NOMO-1 treated with dmso at 0.1 percent for 144 hours (cell line): ENCODE measurements around the gene ALG14.

Experiments
- DNase-seq: peaks from one replicate; lab custom pipeline; 2025; ENCODE audit not compliant: unreplicated experiment; lab: John Stamatoyannopoulos, UW

Gene ALG14

DNA sequence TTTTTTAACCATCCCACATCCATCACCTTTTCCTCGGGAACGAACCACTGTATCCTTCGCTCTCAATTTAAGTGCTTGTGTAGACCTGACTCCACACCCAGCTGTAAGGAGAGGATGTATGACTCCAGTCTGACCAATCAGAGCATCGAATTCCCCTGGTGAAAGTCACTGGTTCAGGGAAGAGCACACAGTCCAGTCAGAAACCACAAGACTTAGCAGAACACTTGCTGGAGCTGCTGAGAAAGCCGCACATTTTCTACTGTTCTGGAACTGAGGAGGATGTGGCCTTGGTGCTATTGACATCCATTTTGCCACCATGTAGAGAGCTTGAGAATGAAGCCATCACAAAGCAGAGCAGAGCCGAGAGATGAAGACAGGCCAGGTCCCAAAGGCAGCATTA lies 86.0 kb downstream of the ALG14 start:
- DNase-seq, result no peak

DNA sequence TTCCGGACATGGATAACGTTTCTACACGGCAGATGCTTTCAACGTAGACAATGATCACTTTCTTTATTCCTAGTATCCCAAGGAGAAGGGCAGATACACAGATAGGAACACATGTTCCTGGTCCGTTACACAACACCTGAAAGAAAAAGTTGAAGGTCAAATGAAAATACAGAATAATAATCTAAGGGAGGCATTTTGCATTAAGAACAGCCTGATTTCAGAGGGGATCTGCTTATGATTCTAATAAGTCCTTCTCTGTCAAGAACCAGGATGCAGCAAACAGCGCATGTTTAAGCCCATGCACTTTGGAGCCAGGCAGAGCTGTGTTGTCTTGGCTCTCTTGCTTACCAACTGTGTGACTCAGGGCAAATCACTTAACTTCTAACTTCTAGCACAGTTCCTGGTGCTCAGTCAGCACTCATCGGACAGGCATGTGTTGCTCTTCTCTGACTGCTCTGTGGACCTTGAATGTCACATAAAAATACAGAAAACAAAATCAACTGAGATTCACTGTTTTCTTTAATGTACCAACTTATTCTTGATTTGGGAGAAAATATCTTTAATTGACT lies 89.5 kb downstream of the ALG14 start:
- DNase-seq, result no peak

DNA sequence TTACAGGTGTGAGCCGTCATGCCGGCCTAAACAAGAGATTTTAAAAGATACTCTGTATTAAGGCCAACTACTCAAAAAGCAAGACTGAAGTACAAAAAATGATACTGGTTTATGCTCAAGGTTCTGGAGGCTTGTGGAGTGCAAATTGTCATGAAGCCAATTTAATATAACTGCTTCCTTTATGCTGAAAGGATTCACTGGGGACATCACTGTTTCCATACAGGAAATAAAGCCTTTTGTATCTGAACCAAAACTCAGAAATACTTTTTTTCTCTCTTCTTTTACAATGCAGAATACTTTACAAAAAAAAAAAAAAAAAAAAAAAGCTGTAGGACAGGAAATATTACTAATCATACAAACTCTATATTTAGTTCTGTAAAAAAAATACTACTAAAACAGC lies 90.4 kb downstream of the ALG14 start:
- DNase-seq, result no peak

DNA sequence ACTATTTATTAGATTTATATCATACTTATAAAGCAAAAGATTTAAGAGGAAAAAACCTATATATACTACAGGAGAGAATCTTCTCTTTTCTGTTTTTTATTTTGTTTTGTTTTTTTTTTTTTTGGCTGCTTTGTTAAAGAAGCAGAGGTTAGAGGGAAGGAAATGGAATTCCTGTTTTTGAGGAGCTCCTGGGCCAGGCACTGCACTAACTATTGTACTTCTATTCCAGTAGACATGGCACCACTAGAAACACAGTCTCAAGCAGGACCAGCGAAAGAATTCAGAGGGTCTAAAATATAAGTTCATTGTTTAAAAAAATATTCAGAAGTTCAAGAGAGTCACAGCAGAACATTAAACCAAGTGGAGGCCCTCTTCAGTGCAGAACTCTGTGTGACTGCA lies 91.2 kb downstream of the ALG14 start:
- DNase-seq, result no peak

DNA sequence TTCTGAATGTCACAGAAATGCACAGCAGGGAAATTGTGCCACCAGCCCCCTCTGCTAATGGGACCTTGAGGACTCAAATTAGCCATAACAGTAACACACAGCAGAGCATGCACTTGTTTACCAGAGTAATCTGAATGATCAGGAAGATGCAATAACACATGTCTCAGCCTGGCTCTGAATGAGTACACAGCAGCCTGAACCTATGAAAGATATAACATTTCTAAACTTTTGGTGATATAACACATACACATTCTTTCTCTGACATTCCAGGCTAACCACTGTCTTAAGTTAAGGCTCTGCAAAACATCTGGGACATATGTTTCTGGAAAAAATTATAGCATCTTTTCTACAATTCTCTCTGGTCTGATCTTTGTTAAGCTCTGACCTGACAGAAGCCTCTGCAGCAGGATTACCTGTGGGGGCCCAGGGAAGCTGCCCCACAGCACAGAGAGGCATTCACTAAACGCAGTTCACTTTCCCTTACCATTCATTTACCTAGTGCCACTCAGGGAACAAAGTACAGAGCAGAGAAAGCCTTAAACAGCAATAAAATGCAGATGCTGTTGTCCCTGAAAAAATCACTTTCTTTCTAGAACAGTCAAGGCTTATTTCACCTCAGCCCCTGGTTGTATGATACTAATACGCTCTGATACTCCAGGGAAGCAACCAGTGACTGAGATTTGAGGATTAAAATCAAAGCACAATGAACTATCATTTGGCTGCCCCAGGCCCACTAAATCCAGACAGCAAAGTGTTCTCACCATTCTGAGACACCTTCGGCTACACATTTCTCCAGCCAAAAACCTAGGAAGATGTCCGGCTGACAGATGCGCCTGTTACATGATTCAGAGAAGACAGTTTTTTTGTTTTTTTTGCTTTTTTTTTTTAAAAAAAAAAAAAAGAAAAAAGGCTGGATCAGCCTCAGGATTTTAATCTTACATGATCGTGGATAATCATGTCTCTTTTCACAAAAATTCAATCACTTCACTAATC lies 91.9 kb downstream of the ALG14 start:
- DNase-seq, result no peak

DNA sequence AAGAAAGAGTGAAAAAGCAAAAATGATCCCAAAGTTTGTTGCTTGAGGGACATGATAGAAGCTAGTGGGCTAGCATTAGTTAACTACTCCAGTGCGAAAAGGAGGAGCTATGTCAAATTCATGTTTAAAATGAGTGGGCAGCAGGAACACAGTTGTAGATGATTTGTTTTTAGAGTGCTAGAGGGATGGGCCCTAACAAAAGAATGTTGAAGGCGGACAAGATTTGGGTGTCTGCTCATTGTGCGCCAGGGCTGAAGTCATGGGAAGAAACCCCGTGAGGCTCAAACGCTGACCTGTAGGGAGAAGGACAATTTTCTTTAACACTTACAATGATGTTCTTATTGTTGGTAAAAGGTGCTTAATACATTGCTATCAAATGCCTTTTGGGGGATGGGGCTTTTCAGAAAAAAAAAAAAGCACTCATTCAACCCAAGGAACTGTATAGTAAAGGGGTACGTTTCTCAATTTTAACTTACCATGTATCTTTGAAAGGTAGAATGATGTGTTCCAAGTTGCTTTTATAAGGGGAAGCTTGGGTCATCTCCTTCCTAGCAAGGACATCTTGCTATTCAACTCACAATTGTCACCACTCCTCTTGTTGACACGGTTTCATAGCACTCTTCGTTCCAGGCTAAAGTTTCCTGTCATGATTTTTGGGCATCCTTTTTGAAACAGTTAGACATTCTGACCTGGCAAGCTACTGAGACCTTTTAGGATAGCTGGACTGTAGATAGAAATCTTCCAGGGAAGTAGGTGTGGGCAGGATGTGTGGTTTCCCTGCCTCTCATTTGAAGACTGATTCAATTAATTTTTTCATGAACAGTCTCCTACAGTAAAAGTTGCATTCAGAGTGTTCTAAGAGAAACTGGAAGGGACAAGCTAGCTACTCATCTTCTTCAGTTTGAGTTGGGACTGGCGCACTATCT lies 92.8 kb downstream of the ALG14 start:
- DNase-seq, result no peak

DNA sequence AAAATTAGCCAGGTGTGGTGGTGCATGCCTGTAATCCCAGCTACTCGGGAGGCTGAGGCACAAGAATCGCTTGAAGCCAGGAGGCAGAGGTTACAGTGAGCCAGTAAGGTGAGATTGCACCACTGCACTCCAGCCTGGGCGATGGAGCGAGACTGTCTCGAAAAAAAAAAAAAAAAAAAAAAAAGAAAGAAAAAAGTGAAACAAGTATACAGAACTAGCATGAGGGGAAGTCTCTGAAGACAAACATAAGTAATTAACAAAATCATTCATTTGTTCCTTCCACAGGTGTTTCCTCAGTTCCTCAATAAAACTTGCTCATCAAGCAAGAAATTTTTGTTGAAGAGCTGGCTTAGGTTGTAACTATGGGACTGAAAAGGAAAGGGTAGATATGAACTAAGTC lies 93.6 kb downstream of the ALG14 start:
- no peak for DNase-seq

DNA sequence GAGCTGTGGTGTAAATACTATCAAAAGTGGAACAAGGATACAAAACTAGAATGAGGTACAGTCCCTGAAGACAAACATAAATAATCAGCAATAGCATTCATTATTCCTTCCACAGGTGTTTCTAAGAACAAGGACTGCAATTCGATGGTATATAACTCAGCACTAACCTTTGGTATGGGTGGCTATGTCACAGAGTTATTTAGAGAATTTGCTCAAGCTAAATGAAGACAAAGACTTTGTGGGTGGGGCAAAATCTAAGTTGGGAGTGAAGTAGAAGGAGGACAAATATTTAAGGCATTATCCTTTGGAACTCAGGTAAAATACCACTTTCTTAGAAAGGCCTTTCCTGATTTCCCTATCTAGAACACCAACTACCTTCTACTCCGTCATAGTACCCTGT lies 94.3 kb downstream of the ALG14 start:
- DNase-seq, result no peak

DNA sequence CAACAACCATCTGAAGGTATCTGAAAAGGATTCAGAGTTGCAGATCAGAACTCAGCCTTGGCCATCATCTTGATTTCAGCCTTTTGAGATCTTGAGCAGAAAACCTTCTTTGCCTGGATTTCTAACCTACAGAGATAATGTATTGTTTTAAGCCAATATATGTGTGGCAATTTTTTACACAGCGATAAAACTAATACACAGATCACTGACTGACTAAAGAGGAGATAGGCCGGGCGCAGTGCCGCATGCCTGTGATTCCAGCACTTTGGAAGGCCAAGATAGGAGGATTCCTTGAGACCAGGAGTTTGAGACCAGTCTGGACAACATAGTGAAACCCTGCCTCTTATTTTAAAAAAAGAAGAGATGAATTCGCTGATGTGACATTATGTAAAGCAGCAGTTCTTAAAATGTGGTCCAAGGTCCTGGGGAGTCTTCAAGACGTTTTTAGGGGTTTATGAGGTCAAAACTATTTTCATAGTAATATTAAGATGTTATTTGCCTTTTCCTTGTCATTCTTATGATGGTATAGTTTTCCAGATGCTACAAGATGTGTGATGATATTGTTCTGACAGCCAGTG lies 95.7 kb downstream of the ALG14 start:
- no peak for DNase-seq

DNA sequence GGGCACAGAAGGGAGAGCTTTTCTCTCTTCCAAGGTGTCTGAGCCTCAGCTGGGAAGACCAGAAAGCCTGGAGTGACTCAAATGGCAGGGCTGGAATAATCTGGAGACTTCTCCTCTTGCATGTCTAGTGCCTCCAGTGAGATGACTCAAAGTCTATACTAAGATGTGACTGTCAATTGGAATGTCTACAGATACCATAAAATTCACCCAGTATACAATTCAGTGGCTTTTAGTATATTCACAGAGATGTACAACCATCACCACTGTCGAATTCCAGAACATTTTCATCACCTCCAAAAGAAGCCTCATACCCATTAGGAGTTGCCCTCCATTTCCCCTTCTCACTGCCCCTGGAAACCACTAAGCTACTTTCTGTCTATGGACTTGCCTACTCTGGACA lies 97.9 kb downstream of the ALG14 start:
- no peak for DNase-seq

DNA sequence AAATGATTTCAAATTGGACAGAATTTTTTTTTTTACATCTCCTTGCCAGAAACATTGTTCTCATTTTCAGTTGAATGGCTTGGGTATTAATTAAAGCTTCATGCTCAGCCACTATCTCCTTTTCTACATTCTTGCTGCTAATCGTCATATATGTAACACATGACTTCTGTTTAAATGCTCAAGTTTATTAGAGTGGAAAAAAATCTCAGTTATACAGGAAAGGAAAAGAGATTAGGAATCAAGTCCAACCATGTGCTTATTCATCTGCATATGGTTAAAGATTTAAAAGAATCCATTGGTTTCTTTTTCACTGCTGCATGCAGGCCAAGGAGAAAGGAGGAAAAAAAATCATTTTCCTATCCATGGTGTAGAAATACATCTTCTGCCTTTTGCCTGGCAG lies 98.5 kb downstream of the ALG14 start:
- DNase-seq, result no peak

DNA sequence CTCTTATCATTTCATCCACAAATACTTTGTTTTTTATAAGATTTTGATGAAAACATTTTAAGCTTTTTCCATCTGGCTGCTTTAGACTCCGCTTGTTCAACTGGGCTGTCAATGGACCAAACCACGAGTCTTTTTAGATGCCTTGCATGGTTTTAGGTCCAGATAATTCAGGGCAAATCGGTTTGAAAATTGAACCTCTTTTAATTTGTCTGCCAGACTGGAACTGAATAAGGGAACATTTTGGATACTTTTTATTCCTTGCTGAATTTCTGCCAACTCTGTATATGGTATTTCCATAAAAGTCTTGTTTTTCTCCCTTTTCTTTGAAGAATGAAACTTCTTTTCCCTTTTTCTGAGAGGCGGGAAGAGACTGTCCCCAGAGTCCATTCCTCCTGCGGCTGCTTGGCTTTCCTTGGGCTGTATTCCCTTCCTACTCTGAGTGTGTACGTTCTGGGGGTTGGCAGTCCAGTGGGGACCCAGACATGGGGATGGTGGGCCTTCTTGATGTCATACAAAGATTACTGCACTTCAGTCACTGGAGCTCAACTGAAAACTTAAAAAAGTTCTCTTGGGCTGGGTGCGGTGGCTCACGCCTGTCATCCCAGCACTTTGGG lies 99.3 kb downstream of the ALG14 start:
- DNase-seq, result no peak

DNA sequence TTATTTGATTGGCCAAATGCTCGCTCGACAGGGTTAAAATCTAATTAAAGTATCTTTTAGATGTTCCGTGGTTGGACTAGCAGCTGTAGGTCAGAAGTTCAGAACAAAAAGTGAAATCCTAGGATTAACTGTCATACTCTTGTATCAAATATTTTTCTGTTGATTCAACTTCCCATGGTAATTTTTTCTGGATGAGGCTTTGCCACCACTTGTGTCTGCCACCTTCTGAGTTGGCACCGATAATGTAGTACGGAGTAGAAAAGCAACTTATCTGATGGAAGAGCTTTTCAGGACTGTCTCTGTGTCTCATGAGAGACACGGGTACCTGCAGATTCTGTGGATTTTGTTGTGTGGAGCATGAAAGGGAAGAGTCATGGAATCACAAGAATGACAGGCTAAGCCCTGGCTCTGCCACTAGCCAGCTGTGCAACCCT lies 101.2 kb downstream of the ALG14 start:
- DNase-seq, result no peak

DNA sequence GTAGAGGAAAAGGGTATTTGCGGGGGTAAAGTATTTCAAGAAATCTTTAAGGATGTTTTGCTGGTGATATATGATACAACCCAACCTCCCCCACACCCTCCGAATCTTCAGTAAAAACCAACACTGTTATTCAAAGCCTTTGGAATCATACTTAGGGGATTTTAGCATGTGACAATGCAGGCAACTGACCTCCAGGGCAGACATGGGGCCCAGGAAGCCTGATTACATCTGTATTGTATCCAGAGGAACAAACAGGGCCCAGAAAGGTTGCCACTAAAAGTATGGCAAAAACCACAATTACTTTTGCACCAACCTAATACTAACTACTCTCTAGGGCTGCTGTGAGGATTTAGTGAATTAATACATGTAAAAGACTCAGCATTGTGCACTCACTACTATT lies 102.0 kb downstream of the ALG14 start:
- no peak for DNase-seq

DNA sequence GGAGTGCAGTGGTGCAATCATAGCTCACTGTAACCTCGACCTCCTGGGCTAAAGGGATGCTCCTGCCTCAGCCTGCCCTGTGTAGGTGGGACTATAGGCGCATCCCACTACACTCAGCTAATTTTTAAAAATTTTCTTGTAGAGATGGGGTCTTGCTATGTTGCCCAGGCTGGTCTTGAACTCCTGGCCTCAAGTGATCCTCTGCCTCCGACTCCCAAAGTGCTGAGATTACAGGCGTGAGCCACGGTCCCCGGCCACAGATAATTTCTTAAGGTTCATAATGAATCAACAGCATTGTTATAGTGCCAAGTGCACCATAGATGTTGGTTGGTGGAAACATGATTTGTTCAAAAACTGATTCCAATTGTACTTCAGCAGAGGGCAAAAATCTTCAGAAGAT lies 103.6 kb downstream of the ALG14 start:
- DNase-seq, result no peak

DNA sequence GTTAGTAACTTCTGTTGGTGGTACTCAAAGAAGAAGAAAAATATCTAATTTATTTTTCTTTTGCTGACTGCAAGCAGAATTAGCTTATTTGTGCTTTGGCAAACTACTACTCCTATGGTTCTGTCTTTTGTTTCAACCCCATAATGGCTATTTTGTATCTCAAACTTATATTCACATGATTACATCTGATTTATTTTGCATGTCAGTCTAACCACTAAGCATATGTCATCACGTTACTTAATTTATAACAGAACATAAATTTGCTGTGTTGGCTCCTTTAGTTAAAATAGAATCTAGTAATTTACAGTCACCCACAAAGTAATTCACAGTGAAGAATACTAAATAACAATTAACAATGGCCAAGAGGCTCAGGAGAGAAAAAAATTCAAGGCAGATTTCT lies 106.7 kb downstream of the ALG14 start:
- no peak for DNase-seq

DNA sequence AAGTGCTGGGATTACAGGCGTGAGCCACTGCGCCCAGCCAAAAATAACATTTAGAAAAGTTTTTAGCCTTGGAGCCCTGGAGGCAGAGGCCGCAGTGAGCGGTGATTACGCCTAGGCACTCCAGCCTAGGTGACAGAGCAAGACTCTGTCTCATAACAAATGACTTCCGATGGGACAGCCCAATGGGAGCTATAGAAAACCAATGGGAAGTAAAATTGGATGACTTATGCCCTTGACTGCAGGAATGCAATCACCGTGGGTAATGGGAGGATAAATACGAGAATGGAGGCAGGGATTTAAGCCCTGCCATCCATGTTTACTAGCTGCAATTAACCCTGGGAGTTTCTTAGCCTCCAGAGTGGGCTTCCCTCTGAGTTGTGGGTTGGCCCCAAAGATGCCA lies 108.9 kb downstream of the ALG14 start:
- no peak for DNase-seq

DNA sequence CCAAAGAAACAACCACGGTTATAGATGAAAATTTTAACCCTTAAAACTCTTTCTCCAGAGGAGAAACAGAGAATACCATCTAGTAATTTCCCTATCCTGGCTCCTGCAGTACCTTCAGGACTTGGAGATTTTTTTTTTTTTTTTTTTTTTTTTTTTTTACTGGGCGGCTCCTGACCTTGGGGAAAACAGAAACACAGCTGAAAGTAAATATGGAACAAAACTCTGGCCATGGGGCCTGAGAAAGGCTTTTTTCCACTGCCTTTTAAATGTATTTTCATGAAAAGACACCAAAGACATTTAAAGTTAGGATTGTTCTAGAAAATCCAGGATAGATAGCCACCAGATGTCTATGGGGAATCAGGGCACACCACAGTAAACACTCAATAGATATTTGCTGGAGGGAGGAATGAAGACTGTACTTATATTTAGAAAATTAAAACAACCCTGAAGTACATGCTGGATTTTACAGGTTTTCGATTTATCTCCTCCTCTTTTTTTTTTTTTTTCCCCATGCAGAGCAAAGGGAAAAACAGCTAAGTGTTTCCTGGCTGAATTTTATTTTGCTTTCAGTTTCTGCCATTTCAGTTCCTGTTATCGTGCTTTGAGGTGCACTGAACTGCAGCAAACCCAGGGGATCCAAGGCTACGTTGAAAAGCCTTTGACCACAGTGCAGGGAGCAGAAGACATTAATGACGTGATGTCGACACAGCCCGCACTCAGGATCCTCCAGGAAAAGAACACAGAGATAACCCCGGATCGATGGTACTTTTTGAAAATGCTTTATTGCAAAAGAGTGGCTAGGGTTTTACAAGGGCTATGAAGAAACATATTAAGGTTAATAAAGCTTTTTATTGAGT lies 110.1 kb downstream of the ALG14 start:
- peak; percentile 51 for DNase-seq

DNA sequence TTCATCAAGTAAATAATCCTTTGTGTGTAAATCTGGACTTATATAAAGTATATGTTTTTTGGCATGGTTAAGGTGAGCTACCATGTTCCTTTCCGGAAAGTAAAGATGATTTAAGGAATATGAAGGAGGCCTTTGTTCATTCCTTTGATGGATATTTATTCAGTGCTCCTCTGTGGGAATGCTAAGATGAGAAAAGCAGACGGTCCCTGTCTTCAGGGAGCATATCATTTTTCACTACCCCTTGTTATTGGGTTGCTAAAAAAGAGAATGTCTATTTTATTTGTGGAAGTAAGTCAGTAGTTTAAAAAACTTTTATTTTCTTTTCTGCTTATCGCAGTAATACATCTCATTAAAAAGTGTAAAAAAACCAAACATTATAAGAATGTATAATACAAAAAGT lies 110.8 kb downstream of the ALG14 start:
- no peak for DNase-seq

DNA sequence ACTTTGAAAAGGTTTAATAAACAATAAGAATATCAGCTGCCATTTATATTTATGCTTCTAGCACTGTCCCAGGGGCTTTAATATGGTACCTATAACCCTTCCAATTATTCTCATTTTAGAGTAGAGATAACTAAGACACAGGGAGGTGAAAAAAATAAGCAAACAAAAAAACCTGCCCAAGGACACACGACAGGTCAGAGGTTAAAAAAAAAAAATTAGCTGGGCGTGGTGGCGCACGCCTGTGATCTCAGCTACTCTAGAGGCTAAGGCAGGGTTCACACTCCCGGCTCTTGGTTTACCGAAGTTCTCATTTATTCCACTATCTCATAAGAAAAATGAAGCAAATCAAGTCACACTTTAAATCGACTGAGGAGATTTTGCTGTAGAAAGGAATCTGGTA lies 111.2 kb downstream of the ALG14 start:
- no peak for DNase-seq
